Measurements from ENCODE around the gene NDUFAF2.
"Not testable (repeated sequence)": the region's sequence is repeated elsewhere in the genome, so short reads cannot be mapped to it uniquely, and the experiment has no call there.

NDUFAF2 gene

DNA sequence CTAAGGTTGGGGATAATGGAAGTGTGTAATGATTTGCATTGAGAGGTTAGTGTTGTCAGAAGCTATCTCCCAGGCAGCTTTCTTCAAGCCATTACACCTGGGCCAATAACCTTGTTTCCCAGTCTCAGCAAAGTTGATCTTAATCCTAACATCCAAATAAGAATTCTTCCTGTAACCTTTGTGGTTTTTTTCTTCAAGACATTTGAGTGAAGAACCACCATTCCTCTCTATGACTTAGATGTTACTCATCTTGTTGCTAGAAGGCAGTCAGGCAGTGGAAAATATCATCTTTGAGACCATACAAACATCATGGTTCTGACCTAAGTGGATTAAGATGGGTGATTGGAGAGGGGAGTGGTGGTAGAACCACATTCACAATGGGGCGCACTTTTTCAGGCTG is 103.5 kb downstream of the NDUFAF2 start:
- no peak for DNase-seq

DNA sequence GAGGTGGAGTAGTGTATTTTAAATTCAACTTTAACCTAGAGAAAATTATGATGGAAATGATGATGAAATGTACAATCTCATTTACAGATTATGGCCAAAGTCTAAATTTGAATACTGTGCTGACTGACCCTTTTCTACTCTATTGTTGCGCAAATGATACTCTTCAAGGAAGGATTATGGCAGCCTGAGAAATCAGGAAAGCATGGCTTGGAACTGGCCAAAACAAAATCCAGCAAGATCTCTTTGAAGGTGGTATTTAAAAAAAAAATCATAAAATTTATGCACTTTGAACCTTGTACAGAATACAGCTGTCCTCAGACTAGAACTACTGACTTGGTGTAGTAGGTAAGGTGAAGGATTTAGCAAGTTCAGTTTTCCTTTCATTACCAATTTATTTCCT is 105.3 kb downstream of the NDUFAF2 start:
- no peak for DNase-seq

DNA sequence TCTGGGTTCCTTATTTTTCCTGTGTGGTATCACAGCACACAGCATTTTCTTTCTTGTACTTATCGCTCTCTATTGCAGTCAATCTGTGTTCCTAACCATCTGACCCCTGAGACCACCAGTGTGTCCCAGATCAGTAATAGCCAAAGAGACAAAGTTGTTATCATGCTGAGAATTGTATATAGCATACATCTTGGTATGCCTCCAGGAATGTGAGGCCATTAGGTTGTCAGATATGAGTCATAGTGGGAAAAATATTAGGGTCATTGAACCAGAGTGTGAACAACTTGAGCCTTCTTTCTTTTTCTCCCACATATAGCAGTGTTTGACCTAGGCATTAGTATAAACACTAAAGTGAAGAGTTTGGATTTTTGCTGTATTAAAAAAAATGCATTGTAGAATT is 106.3 kb downstream of the NDUFAF2 start:
- no peak for DNase-seq

DNA sequence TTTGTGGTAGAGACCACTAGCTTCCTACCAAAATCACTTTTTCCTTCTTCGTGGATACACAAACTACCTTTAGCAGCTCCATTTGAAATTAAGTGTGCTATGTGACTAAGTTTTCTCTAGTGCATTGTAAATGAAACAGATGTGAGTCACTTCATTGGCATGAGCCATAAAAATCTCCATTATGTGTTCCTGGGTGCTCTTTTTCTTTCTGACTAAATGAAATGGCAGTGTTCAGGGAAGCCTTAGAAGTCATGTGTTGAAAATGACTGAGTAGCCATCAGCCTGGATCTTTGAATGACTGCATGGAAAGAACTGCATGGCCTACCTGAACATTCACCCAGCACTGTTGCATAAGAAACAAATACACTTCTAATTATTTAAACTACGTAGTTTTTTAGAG is 107.9 kb downstream of the NDUFAF2 start:
- no peak for DNase-seq

DNA sequence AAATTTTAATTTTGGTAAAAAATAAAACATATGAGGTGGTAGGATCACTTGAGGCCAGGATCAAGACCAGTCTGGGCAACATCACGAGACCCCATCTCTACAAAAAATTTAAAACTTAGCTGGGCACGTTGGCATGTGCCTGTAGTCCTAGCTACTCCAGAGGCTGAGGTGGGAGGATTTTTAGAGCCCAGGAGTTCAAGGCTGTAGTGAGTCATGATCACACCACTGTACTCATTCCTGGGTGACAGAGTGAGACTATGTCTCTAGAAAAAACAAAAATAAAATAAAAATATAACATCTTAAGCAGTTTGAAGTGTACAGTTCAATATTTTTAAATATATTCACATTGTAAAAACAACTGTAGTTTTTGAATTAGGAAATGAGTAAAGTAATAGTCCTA is 108.9 kb downstream of the NDUFAF2 start:
- no peak for DNase-seq

DNA sequence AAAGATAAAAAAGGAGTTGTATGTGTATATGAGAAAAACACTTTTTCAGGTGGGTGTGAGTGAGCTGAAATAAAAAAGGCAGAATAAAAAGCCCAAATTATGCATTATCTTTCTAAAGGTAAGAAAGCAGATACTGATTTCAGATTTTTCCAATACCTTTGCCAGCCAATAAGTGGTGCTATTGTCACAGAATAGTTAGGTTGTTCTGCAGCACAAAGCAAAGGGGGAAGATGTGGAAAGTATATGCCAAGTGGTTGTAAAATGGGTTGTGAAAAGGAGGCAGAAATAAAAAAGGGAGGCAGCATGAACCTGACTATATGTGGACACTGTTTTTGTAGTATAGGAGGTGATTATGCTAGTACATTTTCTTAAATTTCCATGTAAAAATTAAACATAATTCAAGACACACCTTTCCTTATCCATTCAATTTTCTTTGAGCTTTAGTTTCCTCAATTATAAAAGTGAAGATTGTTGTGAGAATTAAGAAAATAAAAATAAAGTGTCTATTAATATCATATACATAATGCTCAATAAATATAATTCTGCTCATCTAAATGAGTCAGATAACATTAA is 110.5 kb downstream of the NDUFAF2 start:
- DNase-seq: peak in 1 of 51 donors; percentile 3

DNA sequence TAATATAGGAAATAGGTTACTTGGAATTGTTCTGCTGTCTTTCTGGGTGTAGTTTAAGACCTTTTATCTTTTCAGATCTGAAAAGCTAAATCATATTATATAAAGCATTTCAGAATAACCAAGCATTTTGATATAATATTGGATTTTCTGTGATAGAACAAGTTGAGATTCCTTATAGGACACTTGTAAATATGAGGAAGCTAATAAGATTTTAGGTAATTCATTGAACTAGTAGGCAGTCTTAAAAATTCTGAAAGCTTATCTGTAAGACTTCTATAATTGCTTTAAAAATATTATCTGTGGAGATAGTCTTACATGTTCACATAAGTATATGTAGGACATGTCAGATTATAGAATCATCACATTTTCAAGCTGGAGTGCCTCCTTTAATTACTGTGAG is 114.5 kb downstream of the NDUFAF2 start:
- DNase-seq: no peak

DNA sequence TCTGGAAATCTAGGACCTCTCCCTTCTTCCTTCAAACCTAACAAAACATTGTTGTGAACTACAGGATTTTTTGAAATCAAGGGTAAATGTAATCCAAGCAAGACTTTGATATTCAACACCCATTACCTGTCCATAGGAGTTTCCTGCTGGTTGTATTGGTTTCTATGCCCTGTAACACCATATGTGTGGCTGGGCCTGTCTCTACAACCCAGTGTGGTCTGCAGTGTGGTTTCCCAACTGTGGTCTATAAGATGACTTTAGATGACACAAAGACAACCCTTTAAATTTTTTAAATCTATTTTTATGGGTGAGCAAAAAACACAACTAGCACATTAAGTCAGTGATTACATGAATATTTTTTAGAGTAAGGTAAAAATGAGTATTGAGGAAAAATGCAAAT is 124.1 kb downstream of the NDUFAF2 start:
- no peak for DNase-seq

DNA sequence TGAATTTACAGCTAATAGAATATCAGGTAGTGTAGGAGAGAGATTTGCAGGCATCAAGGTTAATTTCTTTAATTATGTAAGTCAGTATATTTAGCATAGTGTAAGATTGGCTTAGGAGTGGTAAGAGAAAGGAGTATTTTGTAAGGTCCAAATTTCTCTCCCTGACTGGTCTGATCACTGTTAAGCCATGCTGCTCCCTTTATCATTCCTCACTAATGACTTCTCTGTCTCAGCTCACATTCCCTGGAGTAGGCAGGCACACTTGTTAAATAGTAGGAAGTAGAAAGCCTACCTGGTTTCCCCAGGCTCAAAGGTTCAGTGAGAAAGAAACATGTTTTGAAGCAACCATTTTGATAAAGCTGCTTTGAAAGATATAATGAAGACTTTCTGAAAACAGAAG is 126.5 kb downstream of the NDUFAF2 start:
- no peak for DNase-seq

DNA sequence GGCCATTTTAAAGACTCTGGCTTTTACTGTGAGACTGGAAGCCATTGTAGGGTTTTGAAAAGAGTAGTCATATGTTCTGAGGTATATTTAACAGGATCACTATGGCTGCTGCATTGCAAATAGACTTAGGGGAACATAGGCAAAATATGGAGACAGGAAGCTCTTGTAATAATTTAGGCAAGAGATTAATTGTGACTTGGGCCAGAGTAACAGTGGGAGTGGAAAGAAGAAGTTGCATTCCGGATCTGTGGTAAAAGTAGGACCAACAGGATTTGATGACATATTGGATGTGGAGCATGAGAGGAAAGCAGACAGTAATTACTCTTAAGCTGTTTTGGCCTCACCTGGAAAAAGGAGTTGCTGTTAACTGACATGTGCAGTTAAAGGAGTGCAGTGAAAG is 131.6 kb downstream of the NDUFAF2 start:
- no peak for DNase-seq

DNA sequence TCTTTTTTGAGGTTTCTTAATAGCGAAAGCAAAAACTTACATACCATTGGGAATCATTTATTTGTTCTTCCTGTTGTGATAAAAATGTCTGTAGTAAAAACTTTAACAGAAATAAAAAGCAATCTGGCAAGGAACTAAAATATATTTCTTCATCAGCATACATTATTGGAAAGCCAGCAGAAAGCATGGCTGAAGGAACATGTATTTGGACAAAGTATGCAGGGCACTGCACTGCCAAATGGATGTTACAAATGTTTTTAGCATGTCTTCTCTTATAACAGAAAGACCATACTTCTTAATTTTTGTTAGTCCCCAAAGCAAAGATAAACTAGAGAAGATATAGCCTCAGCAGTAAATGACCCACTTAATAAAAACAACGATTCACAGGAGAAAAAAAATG is 136.7 kb downstream of the NDUFAF2 start:
- no peak for DNase-seq

DNA sequence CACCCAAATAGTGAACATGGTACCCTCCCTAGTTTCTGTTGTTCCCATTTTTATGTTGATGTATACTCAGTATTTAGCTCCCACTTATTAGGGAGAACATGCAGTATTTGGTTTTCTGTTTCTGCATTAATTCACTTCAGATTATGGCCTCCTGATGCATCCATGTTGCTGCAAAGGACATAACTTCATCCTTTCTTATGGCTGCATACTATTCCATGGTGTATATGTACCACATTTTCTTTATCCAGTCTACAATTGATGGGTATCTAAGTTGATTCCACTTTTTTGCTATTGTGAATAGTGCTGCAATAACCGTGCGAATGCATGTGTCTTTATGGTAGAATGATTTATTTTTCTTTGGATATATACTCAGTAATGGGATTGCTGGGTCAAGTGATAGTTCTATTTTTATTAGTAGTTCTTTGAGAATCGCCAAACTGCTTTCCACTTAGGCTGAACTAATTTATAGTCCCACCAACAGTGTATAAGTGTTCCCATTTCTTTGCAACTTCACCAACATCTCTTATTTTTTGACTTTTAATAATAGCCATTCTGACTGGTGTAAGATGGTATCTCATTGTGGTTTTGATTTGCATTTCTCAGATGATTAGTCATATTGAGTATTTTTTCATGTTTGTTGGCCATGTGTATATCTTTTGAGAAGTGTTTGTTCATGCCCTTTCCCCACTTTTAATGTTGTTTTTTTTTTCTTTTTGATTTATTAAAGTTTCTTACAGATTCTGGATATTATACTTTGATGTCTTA is 137.7 kb downstream of the NDUFAF2 start:
- no peak for DNase-seq

DNA sequence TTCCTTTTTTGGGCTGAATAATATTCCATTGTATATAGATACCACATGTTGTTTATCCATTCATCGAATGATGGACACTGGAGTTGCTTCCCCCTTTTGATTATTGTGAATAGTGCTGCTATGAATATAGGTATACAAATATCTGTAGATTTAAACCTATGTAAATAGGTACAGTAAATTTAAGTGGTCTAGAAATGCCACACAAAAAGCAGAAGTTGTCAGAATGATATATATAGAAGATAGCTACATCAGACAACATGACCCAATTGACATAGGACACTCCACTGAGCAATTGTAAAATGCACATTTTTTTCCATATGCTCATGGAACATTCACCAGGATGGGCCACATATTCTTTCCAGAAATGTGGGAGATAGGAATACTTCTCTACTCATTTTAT is 139.7 kb downstream of the NDUFAF2 start:
- DNase-seq: no peak

DNA sequence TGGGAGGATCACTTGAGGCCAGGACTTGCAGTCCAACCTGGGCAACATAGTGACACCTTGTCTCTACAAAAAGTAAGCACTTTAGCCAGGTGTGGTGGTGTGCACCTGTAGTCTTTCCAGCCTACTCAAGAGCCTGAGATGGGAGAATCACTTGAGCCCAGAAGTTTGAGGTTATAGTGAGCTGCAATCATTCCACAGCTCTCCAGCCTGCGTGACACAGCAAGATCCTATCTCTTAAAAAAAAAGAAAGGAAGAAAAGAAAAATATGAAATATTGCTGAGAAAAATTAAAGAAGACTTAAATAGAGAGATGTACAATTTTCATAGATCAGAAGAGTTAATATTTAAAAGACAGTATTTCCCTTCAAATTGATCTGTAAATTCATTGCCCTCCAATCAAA is 140.9 kb downstream of the NDUFAF2 start:
- DNase-seq: no peak

DNA sequence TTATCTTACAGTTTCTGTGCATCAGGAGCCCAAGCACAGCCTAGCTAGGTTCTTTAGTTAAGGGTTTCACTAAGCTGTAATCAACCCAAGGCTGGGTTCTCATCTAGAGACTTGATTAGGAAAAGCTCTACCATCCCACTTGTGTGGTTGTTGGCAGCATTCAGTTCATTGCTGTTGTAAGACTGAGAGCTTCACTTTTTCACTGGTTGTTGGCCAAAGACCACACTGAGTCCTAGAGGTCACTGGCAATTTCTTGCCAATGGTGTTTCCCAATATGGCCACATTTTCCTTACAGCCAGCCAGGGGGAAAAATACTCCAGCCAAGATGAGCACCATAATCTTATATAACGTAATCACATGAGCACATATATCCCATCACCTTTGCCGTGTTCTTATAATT is 142.9 kb downstream of the NDUFAF2 start:
- no peak for DNase-seq

DNA sequence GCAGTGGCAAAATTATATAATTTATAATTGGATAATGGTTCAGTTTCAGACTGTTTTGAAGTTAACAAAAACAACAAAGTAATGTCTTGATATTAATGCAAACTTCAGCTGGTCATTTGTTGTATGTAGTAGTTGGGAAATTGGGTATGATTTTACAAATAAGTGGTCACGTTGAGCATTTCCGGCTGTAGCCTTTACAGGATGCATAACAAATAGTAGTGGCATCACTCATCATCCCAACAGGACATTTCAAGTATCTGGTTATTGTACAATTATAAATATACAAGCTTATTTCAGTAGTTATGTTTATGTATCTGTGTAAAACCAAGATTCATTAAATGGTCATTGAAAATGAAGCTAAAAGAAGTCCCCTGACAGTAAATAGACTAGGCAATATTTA is 144.3 kb downstream of the NDUFAF2 start:
- no peak for DNase-seq

DNA sequence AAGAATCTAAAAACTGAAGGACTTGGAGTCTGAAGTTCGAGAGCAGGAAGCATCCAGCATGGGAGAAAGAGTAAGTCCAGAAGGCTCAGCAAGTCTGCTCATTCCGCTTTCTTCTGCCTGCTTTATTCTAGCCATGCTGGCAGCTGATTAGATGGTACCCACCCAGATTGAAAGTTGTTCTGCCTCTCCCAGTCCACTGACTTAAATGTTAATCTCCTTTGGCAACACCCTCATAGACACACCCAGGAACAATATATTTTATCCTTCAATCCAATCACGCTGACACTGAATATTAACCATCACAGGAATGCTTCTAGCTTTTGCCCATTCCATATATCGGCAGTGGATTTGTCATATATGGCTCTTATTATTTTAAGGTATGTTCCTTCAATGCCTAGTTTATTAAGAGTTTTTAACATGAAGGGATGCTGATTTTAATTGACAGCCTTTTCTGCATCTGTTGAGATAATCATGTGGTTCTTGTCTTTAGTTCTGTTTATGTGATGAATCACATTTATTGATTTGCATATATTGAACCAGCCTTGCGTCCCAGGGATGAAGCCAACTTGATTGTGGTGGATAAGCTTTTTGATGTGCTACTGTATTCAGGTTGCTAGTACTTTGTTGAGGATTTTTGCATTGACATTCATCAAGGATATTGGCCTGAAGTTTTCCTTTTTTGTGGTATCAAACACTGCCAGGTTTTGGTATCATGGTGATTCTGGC is 148.2 kb downstream of the NDUFAF2 start:
- not testable (repeated sequence) for DNase-seq

DNA sequence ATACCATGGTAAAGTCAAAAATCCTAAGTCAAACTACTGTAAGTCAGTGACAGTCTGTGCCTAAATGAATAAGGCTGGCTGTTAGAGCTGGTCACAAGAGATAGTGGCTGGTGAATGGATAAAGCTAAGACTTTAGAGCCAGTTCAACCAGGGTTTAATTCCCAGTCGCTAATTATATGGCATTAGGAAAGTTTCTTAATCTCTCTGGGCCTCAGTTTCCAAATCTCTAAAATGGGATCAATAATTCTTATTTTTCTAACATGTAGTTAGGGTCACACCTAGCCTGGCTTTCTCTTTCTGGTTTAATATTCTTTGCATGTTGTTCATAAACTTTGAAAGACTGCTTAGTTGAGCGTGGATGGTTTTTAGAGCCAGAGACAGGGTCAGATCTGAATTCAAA is 152.5 kb downstream of the NDUFAF2 start:
- no peak for DNase-seq

DNA sequence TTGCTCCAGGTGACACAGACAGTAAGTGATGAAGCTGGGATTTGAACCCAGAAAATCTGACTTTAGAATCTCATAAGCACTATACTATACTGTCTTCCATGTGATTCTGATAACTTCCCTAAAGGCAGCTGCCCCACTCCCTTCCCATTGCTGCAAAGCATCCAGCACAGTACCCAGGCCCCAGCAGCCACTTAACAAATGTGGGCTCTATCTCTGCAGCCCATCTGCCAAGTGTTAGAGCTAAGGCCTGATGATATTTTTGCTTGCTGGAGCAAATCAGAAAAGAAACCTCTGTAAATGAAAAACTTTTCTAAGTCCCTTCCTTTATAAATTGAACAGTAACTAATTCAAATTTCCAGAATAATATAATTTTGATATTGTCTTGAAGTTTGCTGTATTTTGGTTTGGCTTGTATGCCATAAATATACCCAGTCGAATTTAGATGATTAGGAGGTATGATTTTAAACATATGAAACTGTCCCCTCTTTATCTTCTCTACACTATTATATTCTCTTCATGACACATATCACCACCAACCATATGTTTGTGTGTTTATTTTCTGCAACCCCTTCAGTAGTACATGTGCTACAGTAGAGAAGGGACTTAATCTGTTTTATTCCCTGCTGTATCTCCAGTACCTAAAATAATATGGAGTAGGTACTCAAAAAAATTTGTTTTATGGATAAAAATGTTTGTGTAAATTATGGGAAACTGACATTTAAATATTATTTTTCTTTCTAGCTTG is 153.4 kb downstream of the NDUFAF2 start:
- no peak for DNase-seq

DNA sequence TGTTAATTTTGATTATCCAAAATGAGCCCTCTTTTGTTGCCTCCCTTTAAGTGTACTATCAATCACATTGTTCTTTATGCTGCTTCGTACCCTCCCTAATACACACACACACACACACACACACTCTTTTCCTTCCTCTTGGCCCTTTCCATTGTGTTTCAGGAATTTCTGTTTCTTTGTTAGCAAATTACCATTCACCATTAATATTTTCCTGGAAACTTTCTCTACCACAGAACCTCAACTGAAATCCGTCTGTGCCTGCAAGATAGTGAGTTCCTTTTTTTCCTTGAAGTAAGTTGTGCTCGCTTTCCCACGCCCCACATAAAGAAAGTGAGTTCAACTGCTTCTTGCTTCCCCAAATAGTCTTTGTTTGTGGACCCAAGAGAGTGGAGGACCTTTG is 155.4 kb downstream of the NDUFAF2 start:
- no peak for DNase-seq

DNA sequence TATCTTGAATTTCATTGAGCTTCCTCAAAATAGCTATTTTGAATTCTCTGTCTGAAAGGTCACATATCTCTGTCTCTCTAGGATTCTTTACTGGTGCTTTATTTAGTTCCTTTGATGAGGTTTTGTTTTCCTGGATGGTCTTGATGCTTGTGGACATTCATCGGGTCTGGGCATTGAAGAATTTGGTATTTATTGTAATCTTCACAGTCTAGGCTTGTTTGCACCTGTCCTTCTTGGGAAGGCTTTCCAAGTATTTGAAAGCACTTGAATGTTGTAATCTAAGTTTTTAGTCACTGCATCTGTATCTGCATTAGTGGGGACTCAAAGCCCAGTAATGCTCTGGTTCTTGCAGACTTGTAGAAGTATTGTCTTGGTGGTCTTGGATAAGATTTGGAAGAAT is 169.4 kb downstream of the NDUFAF2 start:
- DNase-seq: no peak

DNA sequence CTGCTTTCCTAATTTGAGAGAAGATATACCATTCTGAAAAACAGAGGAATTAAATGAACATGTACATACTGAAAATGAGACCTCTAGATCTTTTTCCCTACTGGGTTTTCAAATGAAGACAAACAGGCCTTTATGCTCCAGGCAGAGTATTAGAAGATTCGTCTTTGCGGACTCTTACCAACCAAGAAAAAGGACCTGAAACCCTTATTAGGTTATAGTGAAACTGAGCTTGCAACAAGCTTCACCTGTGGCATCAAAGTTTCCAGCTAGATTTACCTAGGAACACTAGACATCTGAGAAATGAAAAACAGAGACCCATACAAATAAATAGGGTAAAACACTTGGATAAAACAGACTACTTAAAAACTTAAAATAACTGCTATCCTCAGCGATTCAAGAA is 171.0 kb downstream of the NDUFAF2 start:
- no peak for DNase-seq
